NCI-H2227 (cell line): ENCODE results near the gene RBPMS2.

Experiments
- DNase-seq: peaks from one replicate; lab custom pipeline; 2025; ENCODE audit not compliant: unreplicated experiment; lab: John Stamatoyannopoulos, UW

The RBPMS2 gene

DNA sequence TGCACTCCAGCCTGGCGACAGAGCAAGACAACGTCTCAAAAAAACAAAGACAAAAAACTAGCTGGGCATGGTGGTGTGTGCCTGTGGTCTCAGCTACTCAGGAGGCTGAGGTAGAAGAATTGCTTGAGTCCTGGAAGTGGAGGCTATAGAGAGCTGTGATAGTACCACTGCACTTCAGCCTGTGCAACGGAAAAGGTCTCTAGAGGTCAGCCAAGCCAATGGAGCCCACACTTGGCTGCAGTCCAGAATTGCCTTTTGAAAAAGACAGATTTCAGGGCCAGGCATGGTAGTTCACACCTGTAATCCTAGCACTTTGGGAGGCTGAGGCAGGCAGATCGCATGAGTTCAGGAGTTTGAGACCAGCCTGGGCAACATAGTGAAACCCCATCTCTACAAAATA lies 8.4 kb upstream of the RBPMS2 start:
- DNase-seq: no peak

DNA sequence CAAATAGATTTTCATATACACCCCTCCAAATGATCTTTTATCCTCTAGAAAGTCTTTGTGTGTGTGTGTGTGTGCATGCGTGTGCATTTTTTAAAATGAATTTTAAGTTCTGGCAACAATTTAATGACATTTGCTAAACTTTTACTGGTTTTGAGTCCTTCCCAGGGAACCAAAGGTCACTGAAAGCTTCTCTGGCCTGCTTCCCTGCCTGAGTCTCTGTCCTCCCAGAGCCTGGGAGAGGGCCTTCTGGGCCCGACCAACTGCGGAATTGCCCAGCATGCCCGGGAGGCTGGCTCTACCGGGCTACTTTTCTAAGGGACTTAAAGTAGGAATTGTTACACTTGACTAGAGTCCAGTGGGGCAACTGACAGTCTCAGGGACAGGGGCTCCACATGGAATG lies 7.4 kb upstream of the RBPMS2 start:
- no peak for DNase-seq

DNA sequence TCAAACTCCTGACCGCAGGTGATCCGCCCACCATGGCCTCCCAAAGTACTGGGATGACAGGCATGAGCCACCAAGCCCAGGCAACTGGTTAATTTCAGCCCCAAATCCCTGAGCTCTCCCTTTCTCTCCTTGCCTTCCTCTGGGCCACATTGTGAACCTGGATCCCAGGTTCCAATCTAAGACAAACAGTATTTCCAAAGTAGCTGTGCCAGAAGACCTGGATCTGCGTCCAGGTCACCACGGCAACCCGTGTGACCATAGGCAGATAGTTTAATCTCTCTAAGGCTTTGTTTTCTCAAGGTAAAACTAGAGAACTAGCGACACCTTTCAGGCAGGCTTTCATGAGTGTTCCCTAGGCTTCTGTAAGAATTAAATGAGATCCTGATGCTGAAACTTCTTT lies 5.9 kb upstream of the RBPMS2 start:
- no peak for DNase-seq

- no peak for DNase-seq
Measured at GRCh38 chr15:64780600-64781156, 5.3 kb upstream of the RBPMS2 start.

DNA sequence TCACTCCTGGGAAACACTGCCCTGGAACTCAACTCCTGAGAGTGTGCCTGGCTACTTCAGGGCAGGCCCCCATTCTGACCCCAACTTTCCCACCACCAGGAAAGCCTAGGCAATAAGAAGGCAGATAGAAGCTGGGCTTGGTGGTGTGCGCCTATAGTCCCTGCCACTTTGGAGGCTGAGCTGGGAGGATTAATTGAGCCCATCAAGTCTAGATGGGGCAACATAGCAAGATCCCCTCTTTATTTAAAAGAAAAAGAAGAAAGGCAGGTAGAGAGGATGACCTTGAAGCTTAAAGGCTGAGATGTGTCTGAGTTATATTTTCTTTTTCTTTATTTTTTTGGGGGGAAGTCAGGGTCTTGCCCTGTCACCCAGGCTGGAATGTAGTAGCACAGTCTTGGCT lies 4.2 kb upstream of the RBPMS2 start:
- DNase-seq: no peak

- no peak for DNase-seq
Measured at GRCh38 chr15:64779024-64779423, 3.6 kb upstream of the RBPMS2 start.

GRCh38 chr15:64776402-64776786 lies 1.0 kb upstream of the RBPMS2 start:
- DNase-seq: no peak

DNA sequence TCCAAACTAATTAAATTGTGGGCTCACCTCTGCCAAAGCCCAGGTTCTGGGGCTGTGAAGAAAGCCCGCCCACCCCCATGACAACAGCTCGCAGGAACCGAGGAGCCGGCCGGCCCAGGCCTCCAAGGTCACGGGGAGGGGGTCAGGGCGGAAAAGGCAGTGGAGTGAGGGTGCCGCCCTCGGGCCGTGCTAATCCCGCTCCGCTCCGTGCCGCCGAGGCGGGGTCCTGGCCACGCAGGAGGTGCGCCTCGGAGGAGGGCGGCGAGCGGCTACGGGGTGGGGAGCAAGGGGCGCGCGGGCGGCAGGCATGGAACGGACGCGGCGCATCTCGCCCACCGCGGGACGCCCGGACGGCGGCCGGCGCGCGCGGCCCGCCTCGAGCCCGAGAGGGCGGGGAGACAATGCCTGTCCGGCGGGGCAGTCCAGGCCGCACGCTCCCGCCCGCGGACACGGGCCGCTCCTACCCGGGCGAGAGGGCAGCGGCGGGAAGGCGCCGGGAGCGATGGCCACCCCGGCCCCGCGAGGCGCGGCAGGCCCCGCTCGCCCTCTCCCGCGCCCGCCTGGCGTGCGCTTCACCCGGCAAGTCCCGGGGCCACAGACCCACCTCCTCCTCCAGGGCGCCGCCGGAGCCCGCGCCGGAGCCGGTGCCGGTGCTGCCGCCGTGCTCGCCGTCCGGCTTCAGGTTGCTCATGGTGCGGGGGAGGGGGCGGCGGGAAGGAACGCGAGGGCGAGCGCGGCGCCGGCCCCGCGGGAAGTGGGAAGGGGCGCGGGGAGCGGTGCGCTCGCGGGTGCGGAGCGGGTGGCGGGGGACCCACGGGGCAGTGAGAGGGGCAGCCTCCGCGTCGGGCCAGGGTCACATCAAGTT lies 528 bp downstream of the RBPMS2 start:
- peak; percentile 46 for DNase-seq

GRCh38 chr15:64774037-64774628 lies 1.3 kb downstream of the RBPMS2 start:
- no peak for DNase-seq

DNA sequence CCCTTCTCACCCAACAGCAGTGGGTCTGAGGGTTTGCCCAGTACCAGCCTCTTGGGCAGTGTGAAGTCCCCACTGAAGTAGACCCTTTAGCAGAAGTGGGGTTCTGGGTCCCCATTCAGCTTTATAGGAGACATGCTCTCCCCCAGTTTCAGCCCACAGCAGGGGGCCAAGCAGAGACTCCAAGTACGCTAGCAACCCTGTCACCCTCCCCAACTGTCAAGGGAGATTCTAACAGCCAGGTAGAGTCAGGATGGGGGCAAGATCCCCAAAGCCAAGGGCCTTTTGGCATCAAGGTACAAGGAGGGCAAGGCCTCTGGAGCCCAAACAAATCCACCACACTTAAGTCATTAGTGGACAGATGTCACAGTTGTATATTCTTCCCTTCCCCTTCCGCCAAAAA lies 1.8 kb downstream of the RBPMS2 start:
- DNase-seq: no peak

GRCh38 chr15:64772964-64773363 lies 2.4 kb downstream of the RBPMS2 start:
- DNase-seq: no peak

- no peak for DNase-seq
Measured at GRCh38 chr15:64772488-64772887, 2.9 kb downstream of the RBPMS2 start.

- DNase-seq: no peak
Measured at GRCh38 chr15:64770626-64771025, 4.8 kb downstream of the RBPMS2 start.

GRCh38 chr15:64767203-64767602 lies 8.2 kb downstream of the RBPMS2 start:
- DNase-seq: no peak

GRCh38 chr15:64766058-64766457 lies 9.3 kb downstream of the RBPMS2 start:
- DNase-seq: no peak

DNA sequence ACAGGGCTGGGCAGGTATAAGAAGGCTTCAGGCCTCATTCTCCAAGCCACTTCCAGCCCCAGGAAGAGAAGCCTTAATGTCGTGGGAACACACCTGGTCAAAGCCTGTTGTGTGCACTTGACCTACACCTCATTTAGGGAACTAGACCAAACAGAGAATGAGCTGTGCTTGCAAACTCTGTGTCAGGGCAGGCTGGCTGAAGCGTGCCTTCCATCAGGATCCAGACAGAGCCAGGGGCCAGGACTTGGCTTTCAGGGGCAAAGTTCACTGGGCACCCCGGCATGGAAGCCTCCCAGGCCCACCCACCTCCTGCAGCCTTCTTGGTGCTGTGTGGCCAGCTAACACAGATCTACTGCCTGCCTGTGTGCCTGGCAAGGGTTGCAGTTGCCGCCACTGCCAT lies 11.5 kb downstream of the RBPMS2 start:
- DNase-seq: no peak

DNA sequence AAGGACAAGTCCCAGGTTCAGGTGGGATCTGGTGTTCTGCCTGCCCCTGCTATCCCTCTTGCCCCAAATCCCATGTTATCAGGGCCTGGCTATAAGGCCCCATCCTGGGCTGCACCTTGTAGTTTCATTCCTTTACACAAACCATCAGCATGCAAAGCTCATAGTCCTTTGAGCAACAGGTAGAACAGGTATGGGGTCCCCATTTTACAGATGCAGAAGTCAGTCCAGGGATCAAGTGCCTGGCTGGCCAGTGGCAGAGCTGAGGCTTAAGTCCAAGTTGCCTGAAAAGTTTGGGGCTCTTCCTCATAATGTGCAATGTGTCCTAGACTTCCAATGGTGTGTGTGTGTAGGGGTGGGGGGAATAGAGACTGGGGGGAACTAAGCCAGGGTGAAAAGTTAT lies 11.9 kb downstream of the RBPMS2 start:
- DNase-seq: no peak

DNA sequence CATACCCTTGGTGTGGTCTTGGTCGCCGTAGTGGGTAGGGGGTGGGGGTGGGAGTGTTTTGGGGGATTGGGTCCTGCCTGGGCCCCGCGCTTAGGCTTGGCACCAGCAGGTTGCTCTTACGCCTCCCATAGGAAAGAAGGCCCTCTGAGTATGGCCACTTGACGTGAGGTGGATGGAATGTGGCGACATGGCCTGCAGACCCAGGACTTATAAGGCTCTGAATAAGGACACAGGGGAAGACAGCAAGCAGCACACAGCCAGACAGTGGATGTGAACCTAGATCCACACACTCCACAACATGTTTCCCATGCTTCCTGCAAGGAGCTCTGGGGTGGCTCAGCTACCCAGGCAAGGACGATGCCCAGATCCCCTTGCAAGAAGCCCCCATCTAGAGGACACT lies 12.4 kb downstream of the RBPMS2 start:
- DNase-seq: no peak

DNA sequence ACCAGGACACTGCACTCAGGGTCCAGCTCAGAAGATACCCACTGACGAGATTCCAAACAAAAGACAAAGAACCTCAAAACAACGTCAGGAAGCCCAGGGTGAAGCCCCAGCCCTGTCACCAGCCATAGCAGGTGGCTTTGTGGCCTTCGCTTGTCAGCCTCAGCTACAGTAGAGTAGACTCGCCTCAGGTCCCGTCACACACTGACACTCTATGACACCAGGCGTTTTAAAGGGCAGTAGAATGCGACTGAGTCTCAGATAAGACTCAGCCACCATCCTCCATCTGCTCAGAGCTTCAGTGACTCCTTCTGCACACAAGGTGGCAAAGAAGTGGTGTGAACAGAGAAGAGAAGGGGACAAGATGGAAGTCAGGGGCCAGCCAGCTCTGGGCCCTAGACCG lies 12.8 kb downstream of the RBPMS2 start:
- no peak for DNase-seq

- no peak for DNase-seq
Measured at GRCh38 chr15:64761156-64761555, 14.2 kb downstream of the RBPMS2 start.

DNA sequence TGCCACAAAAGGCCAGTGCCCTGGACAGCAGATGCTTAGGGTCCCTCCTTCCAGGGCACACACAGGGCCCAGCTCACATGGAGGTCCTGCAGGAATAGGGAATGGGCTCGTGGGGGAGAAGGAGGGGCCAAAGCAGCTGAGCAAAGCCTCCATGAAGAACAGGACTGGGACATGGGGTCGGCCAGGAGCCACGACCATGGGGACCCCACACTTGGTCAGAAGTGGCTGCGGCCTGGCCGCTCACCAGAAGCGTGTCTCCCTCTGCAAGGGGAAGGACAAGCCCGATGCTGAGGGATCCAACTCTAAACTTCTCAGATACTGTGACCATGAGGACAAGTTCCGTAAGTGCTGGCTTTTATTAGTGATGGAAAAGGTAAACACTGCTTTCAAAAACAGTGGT lies 15.3 kb downstream of the RBPMS2 start:
- DNase-seq: no peak

DNA sequence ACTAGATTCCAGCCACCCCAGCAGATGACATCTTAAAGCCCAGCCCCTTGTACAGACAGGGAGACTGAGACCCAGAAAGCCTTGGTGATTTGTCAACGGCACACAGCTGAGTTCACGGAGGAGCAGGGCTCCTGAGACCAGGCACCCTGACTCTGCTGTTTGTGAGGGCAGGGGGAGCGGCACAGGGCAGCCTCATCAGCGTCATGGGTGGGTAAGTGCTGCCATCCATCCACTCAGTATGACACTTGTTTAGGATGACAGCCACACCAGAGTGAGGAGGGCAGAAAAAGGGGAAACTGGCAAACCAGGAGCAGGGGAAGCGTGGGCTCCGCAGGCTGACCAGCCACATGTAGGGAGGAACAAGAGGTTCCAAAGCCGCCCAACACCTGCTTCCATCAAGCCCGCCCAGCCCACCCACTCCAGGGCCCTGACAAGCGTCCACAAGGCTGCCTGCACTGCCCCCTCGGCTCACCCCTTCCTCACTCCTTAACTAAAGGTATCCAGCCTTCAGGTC lies 19.9 kb downstream of the RBPMS2 start:
- DNase-seq: no peak
